GM23248 (cell line): Measurements from ENCODE around the gene PTCH1. TPM values are rescaled to one million over a fixed set of nuclear protein-coding genes. Genes with fewer than 3 reads are reported as not detected.

Experiments
- DNase-seq: peaks from one replicate; pipeline ENCODE4 v3.0.0-alpha.2; 2015
- H2AFZ ChIP-seq: fragments of 200-600 bp; sonication (generic); 2 replicates; pipeline ENCODE4 v1.6.1; 2016; ENCODE audit warnings: antibody characterized with exemption
- H3F3A ChIP-seq: fragments of 200-600 bp; sonication (generic); 2 replicates; pipeline ENCODE4 v1.6.1; 2016; ENCODE audit warnings: mild to moderate bottlenecking, antibody characterized with exemption, mixed run types; ENCODE audit not compliant: insufficient read depth
- H3K27ac ChIP-seq: fragments of 200-600 bp; sonication (generic); 2 replicates; pipeline ENCODE4 v1.5.1; 2016; ENCODE audit warnings: mild to moderate bottlenecking
- H3K27me3 ChIP-seq: fragments of 200-600 bp; sonication (generic); replicated peaks from 2 replicates; pipeline ENCODE4 v1.6.1; 2016; ENCODE audit warnings: mild to moderate bottlenecking; ENCODE audit not compliant: insufficient read depth
- H3K36me3 ChIP-seq: fragments of 200-600 bp; sonication (generic); 2 replicates; pipeline ENCODE4 v1.6.1; 2016; ENCODE audit warnings: low read depth, mild to moderate bottlenecking
- H3K4me1 ChIP-seq: fragments of 200-600 bp; sonication (generic); 2 replicates; pipeline ENCODE4 v1.6.1; 2016; ENCODE audit warnings: mild to moderate bottlenecking; ENCODE audit not compliant: insufficient read depth
- H3K4me2 ChIP-seq: fragments of 200-600 bp; sonication (generic); one replicate; pipeline ENCODE4 v1.6.1; 2016; ENCODE audit warnings: mild to moderate bottlenecking; ENCODE audit not compliant: unreplicated experiment
- H3K4me3 ChIP-seq: fragments of 200-600 bp; sonication (generic); 2 replicates; pipeline ENCODE4 v1.5.1; 2016; ENCODE audit warnings: mild to moderate bottlenecking
- H3K79me2 ChIP-seq: fragments of 200-600 bp; sonication (generic); 2 replicates; pipeline ENCODE4 v1.6.1; 2016; ENCODE audit warnings: mild to moderate bottlenecking; ENCODE audit not compliant: insufficient read depth
- H3K9ac ChIP-seq: fragments of 200-600 bp; sonication (generic); 2 replicates; pipeline ENCODE4 v1.6.1; 2016; ENCODE audit warnings: mild to moderate bottlenecking
- H3K9me2 ChIP-seq: fragments of 200-600 bp; sonication (generic); 2 replicates; pipeline ENCODE4 v1.6.1; 2016; ENCODE audit warnings: mixed run types, mild to moderate bottlenecking, moderate library complexity; ENCODE audit not compliant: insufficient read depth
- H3K9me3 ChIP-seq: fragments of 200-600 bp; sonication (generic); one replicate; pipeline ENCODE4 v1.6.1; 2017; ENCODE audit warnings: low read depth
- H4K20me1 ChIP-seq: fragments of 200-600 bp; sonication (generic); 2 replicates; pipeline ENCODE4 v1.6.0; 2016; ENCODE audit not compliant: insufficient read depth
- EZH2 ChIP-seq: fragments of 200-600 bp; sonication (generic); IDR thresholded peaks from 2 replicates; pipeline ENCODE4 v1.6.1; 2018; ENCODE audit warnings: antibody characterized with exemption, mild to moderate bottlenecking; ENCODE audit not compliant: insufficient read depth, poor library complexity, severe bottlenecking
- EZH2phosphoT487 ChIP-seq: fragments of 200-600 bp; sonication (generic); IDR thresholded peaks from 2 replicates; pipeline ENCODE4 v1.6.1; 2018; ENCODE audit warnings: antibody characterized with exemption, moderate library complexity, mild to moderate bottlenecking, low read depth; ENCODE audit not compliant: insufficient read depth
- WGBS, 2 experiments: methylation state at CpG; one replicate each; pipeline ENCODE4 v1.1.6; 2015 to 2017; ENCODE audit warnings: low lambda C conversion rate in 2 of 2, low coverage in 1 of 2; ENCODE audit errors: missing lambda C conversion rate in 2 of 2; 5-methylcytosine and 5-hydroxymethylcytosine counted together
- in situ Hi-C: fragments of 300-500 bp; cut with MboI; formaldehyde crosslinking; loops from 2 replicates; pipeline ENCODE4 v1.15.0; 2020
- polyA plus RNA-seq: library from polyadenylated mRNA; unstranded; fragments of >200 nt; fragmentation: Nextera tagmentation; extraction: Ambion mirVana; gene quantifications from 2 replicates; pipeline ENCODE4 v1.2.1, GENCODE V29; 2016
- total RNA-seq: library from RNA; depleted of rRNA; stranded (reverse); fragments of >200 nt; shearing (Covaris generic); gene quantifications from 2 replicates; pipeline ENCODE4 v1.2.3, GENCODE V29; 2014

PTCH1 gene
- total and polyA plus RNA-seq, 2 experiments from 2014 or later: 3.8 to 7.3 TPM

- H4K20me1 ChIP-seq: no peaks in the 10 kb centered on the region
- no peak overlapping the region for H3K4me3 ChIP-seq
- no peaks in the 10 kb centered on the region for H3F3A ChIP-seq
- no peak overlapping the region for H3K27ac ChIP-seq
- TF ChIP-seq EZH2phosphoT487 (no peak), EZH2 (no peak)
- H3K36me3 ChIP-seq: no peaks in the 10 kb centered on the region
- no peak for DNase-seq
- 92 to 95% methylated on average over 17 of the region's 17 CpGs for WGBS, 2 experiments
- no peaks in the 10 kb centered on the region; the same call in 1 of the 2 replicates for H3K9me2 ChIP-seq
- in situ Hi-C loops: no loop called here
- H3K27me3 ChIP-seq: no peaks in the 10 kb centered on the region
- peaks cover 9% of the 10 kb centered on the region for H3K4me1 ChIP-seq
- H3K79me2 ChIP-seq: no peaks in the 10 kb centered on the region
- no peak overlapping the region for H3K4me2 ChIP-seq
- H2AFZ ChIP-seq: peak overlapping the region; percentile 83
- H3K9ac ChIP-seq: no peak overlapping the region
- no peaks in the 10 kb centered on the region for H3K9me3 ChIP-seq
These were observed 55.1 kb downstream of the PTCH1 start for GRCh38 chr9:95461448-95462248.

DNA sequence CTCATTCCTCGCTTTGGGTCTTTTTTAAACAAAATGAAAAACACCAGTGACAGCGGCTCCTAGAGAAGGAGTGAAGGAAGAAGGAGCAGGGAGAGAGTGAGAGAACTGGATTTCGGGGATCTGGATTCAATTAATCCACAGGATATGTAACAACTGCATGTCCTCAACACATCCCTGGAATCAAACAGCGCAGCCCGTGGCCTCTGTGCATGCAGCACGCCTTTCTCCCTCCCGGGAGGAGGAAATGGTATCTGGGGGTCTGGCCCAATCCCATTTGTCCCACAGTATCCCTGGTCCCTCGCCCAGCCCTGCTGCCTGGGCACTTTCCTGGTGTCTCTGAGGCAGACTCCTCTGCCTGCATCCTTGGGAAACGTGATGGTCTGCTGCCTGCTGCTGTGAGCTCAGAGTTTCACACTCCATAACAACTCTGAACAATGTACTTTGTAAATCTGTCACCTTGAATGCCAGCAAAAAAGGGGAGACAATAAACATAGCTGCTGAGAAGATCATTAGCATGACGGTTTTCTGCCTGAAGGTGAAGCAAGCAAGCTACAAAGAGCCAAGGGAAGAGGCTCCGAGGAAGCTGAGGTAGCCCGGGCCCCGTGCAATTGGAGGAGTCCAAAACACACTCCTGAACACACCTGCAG lies 56.1 kb downstream of the PTCH1 start:
- Histone ChIP-seq H4K20me1 (no peaks in the 10 kb centered on the region), H3K4me1 (peaks cover 9% of the 10 kb centered on the region), H3K9ac (no peak overlapping the region), H3K9me3 (no peaks in the 10 kb centered on the region), H3K79me2 (no peaks in the 10 kb centered on the region), H3F3A (no peaks in the 10 kb centered on the region), H2AFZ (no peak overlapping the region), H3K27ac (no peak overlapping the region), H3K4me3 (no peak overlapping the region), H3K27me3 (no peaks in the 10 kb centered on the region), H3K36me3 (no peaks in the 10 kb centered on the region; the same call in 1 of the 2 replicates), H3K9me2 (no peaks in the 10 kb centered on the region; the same call in 1 of the 2 replicates), H3K4me2 (no peak overlapping the region)
- no peak for DNase-seq
- WGBS, 2 experiments: 94 to 96% methylated on average over 13 of the region's 13 CpGs
- TF ChIP-seq EZH2phosphoT487 (no peak), EZH2 (no peak)
- in situ Hi-C loops: no loop called here

DNA sequence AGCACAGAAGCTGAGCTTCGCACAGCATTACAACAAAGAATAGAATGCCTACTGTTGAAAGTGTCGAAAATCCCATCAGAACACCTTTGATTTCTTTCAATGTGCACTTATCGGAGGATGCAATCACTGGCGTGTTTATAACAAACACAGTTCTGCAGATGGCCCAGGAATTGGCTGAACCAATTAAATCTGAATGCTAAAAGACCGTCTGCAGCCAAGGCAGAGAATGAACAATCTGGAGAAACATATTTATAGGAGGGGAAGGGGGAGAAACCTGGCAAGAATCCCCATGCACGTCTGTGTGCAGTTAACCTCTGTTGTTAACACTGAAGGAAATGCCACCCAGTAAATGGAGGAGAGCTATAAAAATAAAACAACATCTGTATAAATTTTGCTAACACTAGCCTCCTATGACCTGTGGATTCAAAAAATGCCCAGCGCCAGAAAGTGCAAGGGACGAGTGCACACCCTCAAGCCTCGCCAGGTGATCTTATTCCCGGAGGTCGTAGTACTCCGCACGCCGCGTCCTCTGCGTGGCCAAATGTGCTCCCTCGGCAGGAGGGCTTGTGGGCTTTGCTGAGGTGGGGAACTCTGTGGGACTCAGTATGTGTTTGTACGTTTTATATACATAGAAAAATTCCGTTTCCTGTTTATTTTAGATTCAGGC lies 56.8 kb downstream of the PTCH1 start:
- H3K9ac ChIP-seq: no peak overlapping the region
- H3K27me3 ChIP-seq: no peaks in the 10 kb centered on the region
- no peaks in the 10 kb centered on the region for H3K9me3 ChIP-seq
- peaks cover 9% of the 10 kb centered on the region for H3K4me1 ChIP-seq
- H4K20me1 ChIP-seq: no peaks in the 10 kb centered on the region
- no peak overlapping the region for H3K4me2 ChIP-seq
- H3K36me3 ChIP-seq: no peaks in the 10 kb centered on the region; the same call in 1 of the 2 replicates
- 97 to 98% methylated on average over 19 of the region's 19 CpGs for WGBS, 2 experiments
- H2AFZ ChIP-seq: no peak overlapping the region
- no peak overlapping the region for H3K27ac ChIP-seq
- H3K9me2 ChIP-seq: no peaks in the 10 kb centered on the region; the same call in 1 of the 2 replicates
- no peak overlapping the region for H3K4me3 ChIP-seq
- no peaks in the 10 kb centered on the region for H3F3A ChIP-seq
- H3K79me2 ChIP-seq: no peaks in the 10 kb centered on the region
- TF ChIP-seq EZH2: no peak
- TF ChIP-seq EZH2phosphoT487: no peak
- in situ Hi-C loops: no loop called here
- no peak for DNase-seq

DNA sequence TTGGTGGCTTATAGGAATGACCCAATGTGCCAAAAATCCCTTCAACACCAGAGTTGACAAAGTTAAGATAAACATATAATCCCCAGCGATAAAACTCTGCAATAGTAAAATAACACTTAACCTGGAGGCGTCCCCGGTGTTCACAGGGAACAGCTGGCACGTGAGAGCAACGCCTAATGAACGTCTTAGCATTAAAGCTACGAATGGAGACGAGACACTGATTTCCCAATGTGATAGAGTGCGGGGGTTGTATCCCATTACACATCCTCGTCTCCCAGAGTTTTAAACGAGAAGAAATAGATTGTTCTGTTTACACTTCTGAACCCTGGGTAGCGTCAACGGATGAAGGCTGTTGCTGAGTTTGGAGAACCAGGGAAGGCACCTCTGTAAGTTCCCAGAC lies 57.6 kb downstream of the PTCH1 start:
- Histone ChIP-seq H3K36me3 (peaks cover 3% of the 10 kb centered on the region; the same call in 1 of the 2 replicates), H4K20me1 (no peaks in the 10 kb centered on the region), H3K4me1 (peaks cover 9% of the 10 kb centered on the region), H2AFZ (no peak overlapping the region), H3K9me2 (no peaks in the 10 kb centered on the region; the same call in 1 of the 2 replicates), H3K27me3 (no peaks in the 10 kb centered on the region), H3K79me2 (no peaks in the 10 kb centered on the region), H3K4me2 (no peak overlapping the region), H3K4me3 (no peak overlapping the region), H3K27ac (no peak overlapping the region), H3K9me3 (no peaks in the 10 kb centered on the region), H3K9ac (no peak overlapping the region), H3F3A (no peaks in the 10 kb centered on the region)
- DNase-seq: no peak
- in situ Hi-C loops: no loop called here
- 92 to 95% methylated on average over 13 of the region's 13 CpGs for WGBS, 2 experiments
- TF ChIP-seq EZH2phosphoT487 (no peak), EZH2 (no peak)
